Superior temporal gyrus (tissue), 1 donor: ENCODE data around the gene CILP.
"Not testable (repeated sequence)": the region's sequence is repeated elsewhere in the genome, so short reads cannot be mapped to it uniquely, and the experiment has no call there.

ENCODE experiments used
- DNase-seq: peaks from one replicate; pipeline ENCODE4 v3.0.0-alpha.2; 2016; ENCODE audit errors: extremely low spot score

CILP gene, protein sequence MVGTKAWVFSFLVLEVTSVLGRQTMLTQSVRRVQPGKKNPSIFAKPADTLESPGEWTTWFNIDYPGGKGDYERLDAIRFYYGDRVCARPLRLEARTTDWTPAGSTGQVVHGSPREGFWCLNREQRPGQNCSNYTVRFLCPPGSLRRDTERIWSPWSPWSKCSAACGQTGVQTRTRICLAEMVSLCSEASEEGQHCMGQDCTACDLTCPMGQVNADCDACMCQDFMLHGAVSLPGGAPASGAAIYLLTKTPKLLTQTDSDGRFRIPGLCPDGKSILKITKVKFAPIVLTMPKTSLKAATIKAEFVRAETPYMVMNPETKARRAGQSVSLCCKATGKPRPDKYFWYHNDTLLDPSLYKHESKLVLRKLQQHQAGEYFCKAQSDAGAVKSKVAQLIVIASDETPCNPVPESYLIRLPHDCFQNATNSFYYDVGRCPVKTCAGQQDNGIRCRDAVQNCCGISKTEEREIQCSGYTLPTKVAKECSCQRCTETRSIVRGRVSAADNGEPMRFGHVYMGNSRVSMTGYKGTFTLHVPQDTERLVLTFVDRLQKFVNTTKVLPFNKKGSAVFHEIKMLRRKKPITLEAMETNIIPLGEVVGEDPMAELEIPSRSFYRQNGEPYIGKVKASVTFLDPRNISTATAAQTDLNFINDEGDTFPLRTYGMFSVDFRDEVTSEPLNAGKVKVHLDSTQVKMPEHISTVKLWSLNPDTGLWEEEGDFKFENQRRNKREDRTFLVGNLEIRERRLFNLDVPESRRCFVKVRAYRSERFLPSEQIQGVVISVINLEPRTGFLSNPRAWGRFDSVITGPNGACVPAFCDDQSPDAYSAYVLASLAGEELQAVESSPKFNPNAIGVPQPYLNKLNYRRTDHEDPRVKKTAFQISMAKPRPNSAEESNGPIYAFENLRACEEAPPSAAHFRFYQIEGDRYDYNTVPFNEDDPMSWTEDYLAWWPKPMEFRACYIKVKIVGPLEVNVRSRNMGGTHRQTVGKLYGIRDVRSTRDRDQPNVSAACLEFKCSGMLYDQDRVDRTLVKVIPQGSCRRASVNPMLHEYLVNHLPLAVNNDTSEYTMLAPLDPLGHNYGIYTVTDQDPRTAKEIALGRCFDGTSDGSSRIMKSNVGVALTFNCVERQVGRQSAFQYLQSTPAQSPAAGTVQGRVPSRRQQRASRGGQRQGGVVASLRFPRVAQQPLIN

DNA sequence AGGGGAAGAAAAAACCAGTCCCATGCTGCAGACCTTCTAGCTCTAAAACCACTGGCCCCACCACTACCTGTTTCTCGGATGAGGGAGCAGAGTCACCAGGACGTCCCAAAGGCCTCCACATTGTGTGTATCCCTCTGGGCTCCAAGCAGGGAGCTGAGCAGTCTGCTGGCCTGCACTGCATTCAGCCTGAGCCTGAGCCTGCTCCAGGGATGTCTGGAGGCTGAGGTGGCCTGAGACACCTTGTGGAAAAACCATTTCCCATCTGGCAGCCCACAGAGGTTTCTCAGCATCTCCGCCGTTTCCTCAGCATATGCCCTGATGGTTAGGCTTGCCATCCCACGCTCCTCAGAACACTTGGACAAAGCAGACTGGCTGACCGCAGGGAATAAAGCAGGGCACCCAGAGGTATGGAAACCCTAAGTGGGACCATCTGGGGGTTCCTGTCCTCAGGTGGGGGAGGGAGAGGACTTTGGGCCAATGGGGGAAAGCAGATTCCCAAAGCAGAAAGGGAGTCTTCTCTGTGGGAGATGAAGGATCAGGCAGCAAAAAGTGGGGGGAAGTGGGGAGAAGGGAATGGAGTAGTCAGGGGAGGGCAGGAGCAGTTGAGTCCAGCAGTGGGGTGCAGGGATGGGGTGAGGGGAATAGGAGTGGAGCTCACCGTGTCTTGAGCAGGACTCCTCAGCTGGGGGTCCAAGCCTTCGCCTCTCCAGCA, at the start of gene CILP:
Gene CILP, minus strand, starts transcription at position 704 of the 712 bp plus-strand sequence. CDS start 1,718 bp downstream, outside the sequence.
- no peak for DNase-seq

DNA sequence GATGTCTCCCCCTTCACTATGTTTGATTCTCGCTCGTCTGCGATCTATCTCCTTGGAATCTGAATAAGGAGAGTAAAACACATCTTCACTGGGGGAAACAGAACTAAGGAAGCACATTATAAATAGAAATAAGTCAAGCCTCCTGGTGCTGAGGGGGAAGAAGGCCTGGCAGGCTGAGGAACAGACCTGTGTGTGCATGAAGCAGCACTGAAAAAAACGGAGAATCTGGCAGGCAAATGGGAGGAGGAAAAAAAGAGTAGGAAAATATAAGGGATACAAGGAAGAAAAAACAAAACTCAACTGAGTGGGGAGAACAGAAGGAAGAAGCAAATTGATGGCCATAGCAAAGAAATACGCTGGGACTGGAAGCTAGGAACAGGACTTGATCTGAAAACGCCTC, 49.7 kb upstream of the CILP start:
- DNase-seq: no peak

DNA sequence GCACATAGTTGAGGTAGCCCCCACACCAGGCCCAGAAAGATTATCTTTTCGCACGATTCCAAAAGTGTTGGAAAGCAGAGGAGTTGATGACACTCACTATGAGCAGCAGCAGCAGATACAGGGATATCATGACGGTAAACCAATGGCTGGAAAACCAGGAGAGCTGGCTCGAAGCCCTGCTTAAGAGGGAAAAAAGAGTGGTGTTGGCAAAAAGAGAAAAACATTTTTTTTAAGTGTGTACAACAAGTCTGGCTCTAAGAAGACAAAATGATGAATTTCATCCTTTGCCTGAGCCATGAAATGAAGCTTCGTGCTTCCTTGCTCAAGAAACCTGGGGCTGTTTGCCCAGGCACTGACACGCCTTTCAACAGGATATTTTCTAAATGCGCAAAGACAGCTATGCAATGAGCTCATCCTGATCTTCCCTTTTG, 48.1 kb upstream of the CILP start:
- DNase-seq: no peak

DNA sequence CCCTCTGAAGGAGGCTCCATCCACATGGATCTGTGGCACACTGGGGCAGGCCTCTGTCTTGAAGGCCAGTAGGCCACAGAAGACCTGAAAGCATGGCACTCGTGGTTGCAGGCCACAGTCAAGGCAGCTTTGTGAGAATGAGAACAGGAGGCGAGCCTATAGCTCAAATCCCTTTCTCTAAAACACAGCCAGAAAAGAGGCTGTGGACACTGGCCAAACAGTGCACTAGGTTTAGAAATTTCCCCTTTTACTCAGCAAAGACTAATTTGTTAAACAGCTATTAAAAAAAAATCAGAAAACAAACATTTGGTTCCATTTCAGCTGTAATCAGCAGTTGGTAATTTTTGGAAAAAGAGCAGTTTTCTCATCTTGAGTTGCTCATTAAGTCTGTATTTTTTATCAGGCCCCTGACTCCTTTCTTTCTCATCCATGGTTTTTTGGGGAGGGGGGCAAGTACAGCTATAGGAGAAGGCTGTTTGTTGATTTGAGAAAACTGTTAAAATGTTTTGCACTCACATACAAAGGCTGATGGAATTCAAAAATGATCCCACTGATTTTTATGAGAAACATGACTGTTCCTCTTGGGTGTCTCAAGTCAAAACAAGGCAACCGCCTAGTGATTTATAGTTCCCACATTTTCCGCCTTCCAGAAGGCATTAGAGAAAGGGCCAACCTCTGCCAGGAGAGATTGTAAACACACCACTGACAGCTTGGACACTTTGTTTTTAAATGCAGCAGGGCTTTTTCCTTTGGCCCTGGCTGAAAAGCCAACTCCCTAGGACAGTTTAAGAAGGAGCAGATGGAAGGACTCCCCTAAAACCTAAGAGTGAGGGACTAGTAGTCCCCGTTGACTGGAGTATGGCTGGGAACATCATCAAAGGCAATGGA, 47.3 kb upstream of the CILP start:
- DNase-seq: no peak

DNA sequence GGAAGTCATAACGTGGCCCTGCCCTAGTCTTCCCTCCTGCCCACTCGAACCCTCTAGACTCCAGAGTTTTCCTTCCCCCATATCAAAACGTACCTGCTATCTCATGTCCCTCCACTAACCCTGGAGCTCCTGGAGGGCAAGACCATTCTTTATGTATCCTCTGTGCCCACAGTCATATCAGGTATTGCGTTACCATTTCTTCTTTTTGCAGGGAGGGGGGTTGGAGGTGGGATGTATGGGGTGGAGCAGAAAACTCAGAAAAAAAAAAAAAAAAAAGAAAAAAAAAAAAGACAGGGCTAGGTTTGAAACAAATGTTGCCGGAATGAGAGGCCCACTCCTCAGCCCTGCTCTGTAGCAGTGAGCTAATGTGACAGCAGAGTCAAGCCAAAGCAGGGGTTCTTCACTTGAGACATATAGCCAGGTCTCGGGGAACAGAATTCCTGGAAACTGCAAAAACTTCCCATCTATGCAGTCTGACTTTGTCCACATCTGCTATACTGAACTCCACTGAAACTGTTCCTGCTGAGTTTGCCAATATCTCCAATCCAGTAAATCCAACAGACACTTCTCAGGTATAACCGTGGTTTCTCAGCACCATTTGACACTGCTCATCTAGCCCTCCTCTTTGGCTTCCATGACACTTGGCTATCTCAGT, 44.3 kb upstream of the CILP start:
- no peak for DNase-seq

DNA sequence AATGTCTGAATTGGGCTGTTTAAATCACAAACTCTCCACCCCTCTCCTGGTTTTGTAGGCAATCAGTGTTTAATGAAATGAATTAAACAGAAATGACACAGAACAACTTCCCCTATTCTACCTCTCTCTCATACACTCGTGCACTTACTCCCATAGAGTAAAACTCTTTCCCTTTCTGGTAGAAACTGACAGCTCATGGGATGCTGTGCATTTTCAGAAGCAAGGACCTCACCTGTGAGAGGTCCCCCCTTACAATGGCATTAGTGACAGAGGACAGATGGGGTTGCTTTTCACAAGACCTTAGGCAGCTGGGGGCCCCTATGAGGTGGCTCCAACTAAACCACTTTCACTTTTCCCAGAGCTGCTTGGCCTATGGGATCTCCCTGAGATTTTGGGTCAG, 43.5 kb upstream of the CILP start:
- DNase-seq: no peak

DNA sequence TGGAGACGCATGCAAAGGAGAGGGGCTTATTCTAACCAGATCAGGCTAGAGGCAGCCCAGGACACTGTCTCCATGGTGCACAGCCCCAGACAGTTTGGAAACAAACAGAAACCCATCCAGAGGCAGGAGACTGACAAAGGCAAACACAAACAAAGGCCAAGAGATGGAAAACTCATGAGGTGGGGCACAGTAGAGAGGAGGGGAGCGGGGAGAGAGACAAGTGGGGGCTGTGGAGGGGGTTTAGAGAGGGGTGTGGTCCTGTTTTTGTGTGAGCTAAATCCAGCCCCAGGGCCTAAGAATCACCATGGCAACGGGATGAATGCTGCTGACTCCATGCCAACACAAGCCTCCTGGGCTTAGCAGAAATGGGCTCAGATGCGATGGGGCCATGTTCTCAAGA, 43.1 kb upstream of the CILP start:
- DNase-seq: no peak

DNA sequence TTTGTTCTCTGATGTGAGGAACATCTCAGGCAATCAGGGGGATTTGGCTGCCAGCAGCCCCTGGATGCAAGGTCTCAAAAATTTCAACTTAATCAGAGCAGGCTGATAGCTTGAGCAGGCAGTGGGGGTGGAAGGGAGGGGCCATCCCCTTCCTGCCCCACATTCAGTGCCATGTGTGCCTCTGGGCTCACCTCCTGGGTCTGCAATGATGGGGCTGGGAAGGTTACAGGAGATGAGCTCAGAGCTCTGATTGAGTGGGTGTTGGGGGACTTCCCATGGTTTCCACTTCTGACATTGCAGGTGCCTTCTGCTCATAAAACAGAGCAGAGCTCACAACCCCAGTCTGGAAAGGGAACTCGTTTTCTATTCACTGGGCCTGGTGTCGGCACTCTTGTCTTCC, 38.4 kb upstream of the CILP start:
- no peak for DNase-seq

DNA sequence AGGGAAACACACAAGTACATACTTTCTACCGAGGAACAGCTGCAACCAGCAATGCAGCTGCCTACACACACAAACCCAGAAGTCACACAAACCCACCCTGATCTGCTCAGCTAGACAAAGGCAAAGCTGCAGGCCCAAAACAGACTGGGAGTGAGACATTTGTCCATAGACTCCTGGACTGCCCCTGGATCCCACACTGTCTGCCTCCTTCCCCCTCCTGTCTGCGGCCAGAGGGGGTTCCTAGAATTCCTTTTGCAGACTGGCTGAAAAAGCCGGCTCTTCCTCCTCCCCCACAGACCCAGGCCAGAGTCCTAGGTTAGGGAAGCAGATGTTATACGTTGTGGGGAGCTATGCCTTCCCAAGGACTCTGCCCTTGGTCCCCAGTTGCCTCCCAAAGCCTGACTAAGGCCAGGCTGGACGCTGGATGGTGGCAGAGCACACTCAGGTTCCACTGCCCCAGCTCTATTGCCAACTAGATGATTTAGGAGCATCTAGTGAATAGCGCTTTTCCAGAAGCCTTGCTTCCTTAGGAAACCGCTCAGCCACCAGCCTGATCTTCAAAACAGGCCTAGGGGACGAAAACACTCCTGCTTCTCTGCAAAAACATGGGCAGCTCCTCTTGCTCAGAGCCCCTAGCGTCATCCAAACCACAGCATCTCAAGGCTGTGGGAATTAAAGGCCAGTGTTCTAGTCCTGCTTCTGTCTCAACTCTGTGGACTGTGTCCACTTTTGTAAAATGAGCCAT, 37.4 kb upstream of the CILP start:
- no peak for DNase-seq

DNA sequence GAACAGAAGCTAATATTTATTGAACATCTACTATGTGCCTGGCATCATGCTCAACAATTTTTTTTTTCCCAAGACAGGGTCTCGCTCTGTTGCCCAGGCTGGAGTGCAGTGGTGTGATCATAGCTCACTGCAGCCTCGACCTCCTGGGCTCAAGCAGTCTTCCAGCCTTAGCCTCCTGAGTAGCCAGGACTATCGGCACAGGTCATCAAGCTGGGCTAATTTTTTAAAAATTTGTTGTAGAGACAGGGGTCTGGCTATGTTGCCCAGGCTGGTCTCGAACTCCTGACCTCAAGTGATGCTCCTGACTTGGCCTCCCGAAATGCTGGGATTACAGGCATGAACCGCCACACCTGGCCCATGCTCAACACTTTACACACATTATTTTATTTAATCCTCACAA, 35.7 kb upstream of the CILP start:
- no peak for DNase-seq

DNA sequence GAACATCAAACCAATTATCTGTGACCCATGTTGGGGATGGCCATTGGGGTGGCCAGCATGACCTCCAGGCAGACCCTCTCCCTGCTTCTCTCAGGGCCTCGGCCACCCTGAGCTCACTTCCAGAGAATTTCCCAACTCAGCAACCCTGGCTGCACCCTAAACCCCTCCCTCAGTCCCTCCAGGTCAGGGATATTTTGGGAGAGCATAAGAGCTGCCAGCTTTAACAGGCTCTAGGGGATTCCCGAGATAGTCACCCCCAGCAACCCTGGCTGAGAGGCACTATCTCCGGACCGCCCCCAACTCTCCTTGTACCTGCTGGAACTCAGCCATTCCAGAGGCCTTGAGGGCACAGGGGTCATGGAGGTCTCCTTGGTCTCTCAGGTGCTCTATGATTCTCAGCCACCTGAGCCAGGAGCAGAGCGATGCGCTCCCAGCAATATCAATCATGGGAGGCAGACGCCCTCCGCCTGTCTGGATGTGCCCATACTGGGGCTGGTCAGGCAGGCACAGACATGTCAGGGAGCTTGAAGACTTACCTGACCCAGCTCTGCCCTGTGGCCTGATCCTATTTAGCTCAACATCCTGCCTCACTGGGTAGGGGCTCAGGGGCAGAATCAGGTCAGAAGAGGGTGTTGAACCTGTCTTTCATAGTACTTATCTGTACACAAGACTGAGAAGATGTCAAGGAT, 34.9 kb upstream of the CILP start:
- no peak for DNase-seq

DNA sequence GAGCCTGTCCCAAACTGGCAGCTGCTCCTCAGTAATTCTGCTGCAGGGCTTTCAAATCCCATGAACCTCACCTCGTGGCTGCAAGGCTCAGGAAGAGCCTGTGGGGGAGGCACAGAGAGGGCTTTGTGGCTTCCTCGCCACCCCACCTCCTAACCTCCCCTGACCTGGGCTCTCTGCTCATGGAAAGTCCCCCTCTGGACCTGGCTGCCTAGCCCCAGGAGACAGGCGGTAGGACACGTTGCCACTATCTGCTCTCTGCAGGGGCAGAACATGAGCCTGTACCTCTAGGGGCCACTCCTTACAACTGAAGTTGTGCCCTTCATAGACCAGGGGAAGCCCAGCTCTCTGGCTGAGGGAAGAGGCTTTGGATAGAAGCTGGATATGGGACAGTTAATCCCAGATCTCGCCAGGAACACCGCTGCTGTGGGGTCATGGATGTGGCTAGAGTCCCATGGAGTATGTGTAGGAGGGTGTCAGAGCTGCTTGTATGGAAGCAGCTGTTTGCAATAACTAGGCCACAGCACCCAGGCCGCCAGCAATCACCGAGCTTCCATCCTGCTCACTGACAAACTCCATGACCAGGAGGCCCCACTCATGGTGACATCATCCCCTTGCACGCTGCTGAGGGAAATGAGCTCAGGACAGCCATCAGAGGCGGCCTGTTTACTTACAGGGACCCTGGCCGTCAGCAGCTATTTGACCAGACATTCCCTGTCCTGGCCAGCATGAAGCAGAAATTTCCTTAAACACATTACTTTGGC, 34.0 kb upstream of the CILP start:
- no peak for DNase-seq

DNA sequence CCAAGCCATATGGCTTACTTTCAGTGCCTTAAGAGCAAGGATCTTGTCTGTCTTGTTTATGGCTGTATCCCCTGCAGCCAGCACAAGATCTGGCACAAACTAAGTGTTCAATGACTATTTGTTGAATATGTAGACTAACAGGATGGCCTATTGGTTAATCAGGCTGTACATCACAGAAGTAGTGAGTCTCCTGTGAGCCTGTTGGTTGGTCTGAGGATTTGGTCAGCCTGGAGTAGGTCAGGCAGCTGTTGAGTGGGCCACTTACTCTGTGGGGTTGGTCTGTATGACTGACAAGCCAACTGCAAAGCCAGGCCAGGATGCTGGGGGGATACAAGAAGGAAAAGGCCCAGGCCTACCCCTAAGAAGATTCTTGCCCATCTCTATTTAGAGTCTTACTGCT, 33.4 kb upstream of the CILP start:
- no peak for DNase-seq

DNA sequence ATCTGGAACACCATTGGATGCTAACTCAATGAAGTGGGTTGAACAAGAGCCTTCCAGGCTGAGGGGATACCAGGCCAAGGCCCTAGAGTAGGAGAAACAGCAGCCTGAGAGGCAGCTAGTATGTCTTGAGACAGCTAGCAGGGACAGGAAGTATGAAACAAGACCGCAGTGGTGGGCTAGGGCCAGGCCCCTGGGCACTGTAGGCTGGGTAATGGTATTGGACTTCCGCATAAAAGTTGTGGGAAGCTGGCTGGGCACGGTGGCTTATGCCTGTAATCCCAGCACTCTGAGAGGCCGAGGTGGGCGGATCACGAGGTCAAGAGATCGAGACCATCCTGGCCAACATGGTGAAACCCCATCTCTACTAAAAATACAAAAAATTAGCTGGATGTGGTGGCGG, 25.2 kb upstream of the CILP start:
- not testable (repeated sequence) for DNase-seq

DNA sequence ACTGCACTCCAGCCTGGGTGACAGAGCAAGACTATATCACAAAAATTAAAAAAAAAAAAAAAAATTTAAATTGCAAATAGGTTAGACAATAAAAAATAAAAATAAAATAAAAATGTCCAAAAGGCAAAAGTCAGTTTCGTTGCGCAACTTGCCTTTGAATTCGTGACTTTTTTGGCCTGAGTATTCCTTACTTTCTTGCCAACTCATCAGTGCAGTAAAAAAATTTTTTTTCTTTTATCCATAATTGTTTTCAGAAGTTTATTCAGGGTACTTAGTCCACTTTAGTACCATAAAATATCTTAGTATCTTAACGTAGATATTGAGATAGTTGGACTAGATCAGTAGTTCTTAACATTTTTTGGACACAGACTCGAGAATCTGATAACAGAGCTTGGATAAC, 22.4 kb upstream of the CILP start:
- DNase-seq: no peak

DNA sequence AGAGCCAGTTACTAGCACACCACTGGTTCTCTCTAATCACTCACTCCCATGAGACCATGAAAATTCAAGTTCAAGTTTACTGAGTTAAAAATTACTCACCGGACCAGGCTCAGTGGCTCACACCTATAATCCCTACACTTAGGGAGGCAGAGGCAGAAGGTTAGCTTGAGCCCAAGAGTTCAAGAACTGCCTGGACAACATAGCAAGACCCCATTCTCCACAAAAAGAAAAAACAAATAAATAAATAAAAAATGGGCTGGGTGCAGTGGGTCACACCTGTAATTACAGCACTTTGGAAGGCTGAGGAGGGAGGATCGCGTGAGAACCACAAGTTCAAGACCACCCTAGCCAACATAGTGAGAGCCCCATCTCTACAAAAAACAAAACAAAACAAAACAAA, 21.2 kb upstream of the CILP start:
- DNase-seq: no peak

DNA sequence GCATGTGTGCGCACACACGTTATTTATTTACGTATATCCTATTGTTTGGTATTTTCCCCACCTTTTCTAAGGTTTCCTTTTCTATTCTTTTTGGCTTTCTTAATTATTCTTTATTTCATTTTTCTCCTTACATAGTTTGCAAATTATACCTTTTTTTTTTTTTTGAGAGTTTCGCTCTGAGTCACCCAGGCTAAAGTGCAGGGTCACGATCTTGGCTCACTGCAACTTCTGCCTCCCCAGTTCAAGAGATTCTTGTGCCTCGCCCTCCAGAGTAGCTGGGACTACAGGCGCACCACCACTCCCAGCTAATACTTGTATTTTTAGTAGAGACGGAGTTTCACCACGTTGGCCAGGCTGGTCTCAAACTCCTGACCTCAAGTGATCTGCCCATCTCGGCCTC, 20.0 kb upstream of the CILP start:
- no peak for DNase-seq

DNA sequence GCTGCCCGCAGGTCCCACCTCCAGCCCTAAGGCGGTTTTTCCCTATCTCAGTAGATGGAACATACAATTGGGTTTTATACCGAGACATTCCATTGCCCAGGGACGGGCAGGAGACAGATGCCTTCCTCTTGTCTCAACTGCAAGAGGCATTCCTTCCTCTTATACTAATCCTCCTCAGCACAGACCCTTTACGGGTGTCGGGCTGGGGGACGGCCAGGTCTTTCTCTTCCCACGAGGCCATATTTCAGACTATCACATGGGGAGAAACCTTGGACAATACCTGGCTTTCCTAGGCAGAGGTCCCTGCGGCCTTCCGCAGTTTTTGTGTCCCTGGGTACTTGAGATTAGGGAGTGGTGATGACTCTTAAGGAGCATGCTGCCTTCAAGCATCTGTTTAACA, 15.6 kb upstream of the CILP start:
- not testable (repeated sequence) for DNase-seq
